ENCODE results near the gene MCRIP2.

MCRIP2 gene

GRCh38 chr16:648071-648780 is 6.6 kb downstream of the MCRIP2 start:
- DNase-seq (ENCODE audit: low spot score) = peak; percentile 26

- peak; percentile 89 for DNase-seq (ENCODE audit: low spot score)
These were observed 7.4 kb downstream of the MCRIP2 start, which contains the start of gene WDR90 for GRCh38 chr16:648781-649589. WDR90 (plus strand) TSS chr16:649365; CDS start chr16:649417, 52 bp downstream.

GRCh38 chr16:649631-650030 is 8.0 kb downstream of the MCRIP2 start:
- no peak for DNase-seq (ENCODE audit: low spot score)

DNA sequence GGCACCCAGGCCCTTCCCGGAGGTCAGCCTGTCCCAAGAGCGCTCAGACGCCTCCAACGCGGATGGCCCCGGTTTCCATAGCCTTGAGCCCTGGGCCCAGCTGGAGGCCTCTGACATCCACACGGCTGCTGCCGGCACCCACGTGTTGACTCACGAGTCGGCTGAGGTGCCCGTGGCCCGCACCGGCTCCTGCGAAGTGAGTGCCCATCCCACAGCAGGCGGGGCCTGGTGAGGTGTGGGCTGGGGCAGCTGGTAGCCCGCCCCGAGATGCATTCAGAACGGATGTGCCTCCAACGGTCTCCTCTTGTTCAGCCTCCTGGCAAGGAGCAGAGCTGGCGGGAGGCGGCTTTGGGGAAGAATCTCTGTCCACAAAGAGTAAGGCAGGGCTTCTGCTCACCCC is 10.2 kb downstream of the MCRIP2 start:
- DNase-seq (ENCODE audit: low spot score) = no peak

GRCh38 chr16:652454-653305 is 11.1 kb downstream of the MCRIP2 start:
- no peak for DNase-seq (ENCODE audit: low spot score)

DNA sequence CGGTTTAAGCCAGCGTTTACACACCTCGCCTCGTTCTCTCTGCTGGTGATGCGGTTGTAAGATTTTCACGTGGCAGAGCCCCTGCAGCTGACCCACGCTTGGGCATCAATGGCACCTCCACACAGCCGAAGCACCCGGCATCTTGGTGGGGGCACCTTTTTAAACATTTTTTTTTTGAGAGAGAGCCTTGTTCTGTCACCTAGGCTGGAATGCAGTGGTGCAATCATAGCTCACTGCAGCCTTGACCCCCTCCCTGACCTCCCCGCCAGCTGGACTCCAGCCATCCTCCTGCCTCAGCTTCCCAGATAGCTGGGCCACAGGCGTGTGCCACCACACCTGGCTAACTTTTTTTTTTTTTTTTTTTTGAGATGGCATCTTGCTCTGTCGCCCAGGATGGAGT is 12.4 kb downstream of the MCRIP2 start:
- DNase-seq (ENCODE audit: low spot score) = no peak

DNA sequence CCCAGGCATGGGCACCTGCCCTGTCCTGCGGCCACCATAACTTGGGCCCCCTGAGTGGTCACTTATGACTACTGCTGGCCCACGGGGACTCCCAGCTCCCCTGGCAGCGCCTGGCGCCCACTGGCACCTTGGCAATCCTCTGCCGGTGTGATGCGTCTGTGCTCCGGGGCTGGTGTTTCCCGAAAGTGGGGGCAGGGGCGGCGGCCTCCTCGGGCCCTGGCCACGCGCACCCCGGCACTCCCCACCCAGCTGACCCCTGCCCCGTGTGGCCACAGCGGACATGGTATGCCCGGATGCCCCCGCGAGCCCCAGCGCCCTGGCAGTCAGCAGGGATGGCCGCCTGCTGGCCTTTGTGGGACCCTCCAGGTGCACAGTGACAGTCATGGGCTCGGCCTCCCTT is 15.9 kb downstream of the MCRIP2 start:
- no peak for DNase-seq (ENCODE audit: low spot score)

- DNase-seq (ENCODE audit: low spot score) = no peak
These were observed 17.3 kb downstream of the MCRIP2 start for GRCh38 chr16:658679-659571.

- DNase-seq (ENCODE audit: low spot score) = no peak
These were observed 18.0 kb downstream of the MCRIP2 start for GRCh38 chr16:659618-660017.

DNA sequence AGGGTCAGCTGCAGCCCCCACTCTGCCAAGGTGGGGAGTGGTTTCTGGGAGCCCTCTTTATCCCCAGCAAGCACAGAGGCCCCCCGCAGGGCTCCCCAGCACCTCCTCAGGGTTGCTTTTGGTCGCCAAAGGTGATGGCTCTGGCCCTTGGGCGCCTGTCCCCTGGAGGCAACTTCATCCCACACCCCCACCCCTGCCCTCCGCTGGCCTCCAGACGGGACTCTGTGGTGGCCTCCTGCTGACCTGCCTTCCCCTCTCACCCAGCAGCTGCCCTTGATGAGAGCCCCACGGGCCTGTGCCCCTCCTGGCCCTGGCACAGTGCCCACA is 18.5 kb downstream of the MCRIP2 start:
- DNase-seq (ENCODE audit: low spot score) = no peak

DNA sequence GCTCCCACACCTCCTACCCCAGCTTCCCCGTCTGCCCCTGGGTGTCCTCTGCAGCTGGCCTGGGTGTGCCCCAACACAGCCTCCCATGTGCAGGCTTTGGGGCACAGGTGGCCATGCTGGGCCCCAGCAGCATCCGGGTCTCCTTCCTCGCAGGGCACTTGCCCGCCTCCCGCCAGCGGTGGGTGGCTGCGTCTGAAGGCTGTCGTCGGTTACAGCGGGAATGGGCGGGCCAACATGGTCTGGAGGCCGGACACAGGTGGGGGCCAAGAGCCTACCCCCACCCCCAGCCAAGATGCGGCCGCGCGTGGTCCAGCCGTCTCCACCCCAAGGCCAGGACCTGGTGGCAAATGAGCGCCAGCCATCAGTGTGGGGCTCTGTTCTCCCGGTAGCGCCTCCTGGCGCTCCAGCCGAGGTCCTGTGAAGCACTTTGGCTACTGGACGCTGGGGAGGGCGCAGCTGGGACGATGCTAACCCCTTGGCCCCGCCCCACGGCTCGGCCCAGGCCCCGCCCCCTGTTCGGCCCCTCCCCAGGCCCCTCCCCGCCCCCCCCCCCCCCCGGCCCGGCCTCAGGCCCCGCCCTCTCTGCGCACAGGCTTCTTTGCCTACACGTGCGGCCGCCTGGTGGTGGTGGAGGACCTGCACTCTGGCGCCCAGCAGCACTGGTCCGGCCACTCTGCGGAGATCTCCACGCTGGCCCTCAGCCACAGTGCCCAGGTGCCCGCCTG is 19.0 kb downstream of the MCRIP2 start:
- peak; percentile 60 for DNase-seq (ENCODE audit: low spot score)

DNA sequence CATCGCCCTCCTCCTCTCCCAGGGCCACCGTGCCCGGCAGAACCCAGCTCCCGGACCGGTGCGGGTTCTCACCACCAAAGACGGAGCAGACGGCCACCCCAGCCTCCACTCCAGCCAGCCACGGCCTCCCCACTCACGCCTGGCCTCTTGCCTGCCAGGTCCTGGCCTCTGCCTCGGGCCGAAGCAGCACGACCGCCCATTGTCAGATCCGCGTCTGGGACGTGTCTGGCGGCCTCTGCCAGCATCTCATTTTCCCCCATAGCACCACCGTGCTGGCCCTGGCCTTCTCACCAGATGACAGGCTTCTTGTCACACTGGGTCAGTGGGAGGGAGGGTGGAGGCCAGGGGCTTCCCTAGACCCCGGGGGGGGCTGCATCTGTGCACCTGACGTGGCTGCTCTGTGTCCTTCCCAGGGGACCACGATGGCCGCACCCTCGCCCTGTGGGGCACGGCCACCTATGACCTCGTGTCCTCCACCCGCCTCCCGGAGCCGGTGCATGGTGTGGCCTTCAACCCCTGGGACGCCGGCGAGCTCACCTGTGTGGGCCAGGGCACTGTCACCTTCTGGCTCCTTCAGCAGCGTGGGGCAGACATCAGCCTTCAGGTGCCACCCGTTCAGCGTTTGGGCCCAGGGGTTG is 19.7 kb downstream of the MCRIP2 start:
- no peak for DNase-seq (ENCODE audit: low spot score)

GRCh38 chr16:662095-662494 is 20.5 kb downstream of the MCRIP2 start:
- DNase-seq (ENCODE audit: low spot score) = no peak

DNA sequence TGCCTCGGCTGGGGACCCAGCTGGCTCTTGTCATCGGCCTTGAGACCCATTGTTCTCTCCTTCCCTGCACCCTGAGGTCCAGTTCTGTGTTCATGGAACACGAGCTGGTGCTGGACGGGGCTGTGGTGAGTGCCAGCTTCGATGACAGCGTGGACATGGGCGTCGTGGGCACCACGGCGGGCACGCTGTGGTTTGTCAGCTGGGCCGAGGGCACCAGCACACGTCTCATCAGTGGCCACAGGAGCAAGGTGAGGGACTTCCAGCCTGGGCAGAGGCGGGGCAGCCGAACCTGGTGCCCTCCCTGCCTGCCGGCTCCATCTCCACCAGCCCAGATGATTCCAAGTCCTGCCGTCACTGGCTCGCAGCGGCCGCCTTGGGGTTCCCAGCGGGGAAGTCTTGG is 21.0 kb downstream of the MCRIP2 start:
- no peak for DNase-seq (ENCODE audit: low spot score)

DNA sequence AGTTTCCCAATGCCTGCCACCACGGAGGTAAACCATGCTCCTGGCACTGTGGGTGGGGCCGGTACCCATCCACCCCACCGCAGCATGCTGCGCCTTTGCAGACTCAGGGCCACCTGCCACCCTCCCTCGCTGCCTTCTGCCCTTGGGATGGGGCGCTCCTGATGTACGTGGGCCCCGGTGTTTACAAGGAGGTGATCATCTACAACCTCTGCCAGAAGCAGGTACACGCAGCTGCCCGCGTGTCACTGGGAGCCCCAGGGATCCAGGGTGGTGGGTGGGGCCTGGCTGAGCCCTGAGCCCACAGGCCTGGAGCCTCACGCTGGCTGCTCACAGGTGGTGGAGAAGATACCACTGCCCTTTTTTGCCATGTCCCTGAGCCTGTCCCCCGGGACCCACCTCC is 24.9 kb downstream of the MCRIP2 start:
- no peak for DNase-seq (ENCODE audit: low spot score)

- no peak for DNase-seq (ENCODE audit: low spot score)
These were observed 25.6 kb downstream of the MCRIP2 start for GRCh38 chr16:667113-667779.

DNA sequence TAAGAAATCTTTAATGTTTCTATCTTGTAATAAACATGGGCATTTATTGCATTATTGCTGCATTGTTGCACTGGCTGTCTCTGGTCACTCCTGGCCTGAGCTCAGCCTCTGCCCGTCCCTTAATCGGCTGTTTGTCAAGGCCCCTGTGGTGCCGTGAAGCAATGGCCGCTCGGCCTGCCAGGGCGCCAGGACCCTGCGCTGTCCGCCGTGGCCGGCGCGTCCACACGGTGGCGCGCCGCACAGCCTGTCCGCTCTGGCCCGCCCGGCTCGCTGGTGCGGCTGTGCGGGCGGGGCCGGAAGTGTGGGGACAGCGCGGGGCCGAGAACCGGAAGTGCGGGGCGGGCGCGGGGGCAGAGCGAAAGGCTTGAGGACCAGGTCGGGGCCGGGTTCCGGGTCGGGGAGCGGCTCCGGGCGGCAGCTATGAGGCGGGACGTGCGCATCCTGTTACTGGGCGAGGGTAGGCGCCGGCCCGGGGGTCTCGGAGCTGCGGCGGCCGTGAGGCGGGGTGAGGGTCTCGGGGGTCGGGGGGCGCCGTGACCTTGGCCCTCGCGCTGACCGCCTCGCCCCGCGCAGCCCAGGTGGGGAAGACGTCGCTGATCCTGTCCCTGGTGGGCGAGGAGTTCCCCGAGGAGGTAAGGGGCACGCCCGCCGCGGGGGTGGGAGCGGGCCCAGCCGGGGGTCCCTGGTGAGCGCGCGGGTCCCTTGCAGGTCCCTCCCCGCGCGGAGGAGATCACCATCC is 26.3 kb downstream of the MCRIP2 start, which contains the start of gene RHOT2:
TSS of gene RHOT2 (plus strand) at position 353 of the 739 bp plus-strand sequence. CDS start at position 421, 68 bp downstream.
- DNase-seq (ENCODE audit: low spot score) = peak; percentile 92

DNA sequence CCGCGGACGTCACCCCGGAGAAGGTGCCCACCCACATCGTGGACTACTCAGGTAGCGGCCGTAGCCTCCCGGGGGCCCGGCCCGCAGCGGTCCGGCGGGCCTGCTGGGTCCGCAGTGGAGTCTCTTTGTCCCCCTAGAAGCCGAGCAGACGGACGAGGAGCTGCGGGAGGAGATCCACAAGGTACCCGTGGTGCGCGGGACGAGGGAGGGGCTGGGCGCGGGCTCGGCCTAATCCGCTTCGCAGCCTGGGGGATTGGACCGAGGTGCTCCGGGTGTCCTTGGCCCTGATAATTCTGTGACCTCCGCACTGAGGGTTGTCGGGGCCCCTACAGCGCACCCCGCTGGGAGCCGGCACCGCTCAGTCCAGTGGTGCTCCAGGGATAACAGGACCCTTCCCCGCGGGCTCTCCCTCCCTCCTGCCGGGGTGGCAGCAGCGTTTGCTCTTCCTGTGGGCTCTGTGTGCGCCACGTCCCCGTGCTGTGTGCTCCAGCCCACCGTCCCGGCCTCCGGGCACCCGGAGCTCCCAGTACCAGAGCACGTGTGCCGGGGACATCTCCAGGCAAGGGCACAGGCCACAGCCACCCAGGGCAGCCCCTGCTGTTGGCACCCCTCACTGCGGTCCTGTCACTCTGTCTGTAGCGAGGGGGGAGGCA is 27.0 kb downstream of the MCRIP2 start:
- DNase-seq (ENCODE audit: low spot score) = no peak

Measured in CD4-positive, alpha-beta T cell treated with Interleukin-2 at 100 ng/mL for 4 hours (primary cell).